T-helper 1 cell treated with Interleukin-12 subunit alpha and Interleukin-12 subunit beta and Interleukin-4 antibody, amounts not matched to agents 30 ng/mL and 1 ng/mL, for 36 hours (primary cell): ENCODE data around the gene GIMAP6. TPM values are rescaled to one million over a fixed set of nuclear protein-coding genes. Genes with fewer than 3 reads are reported as not detected.
"Not testable (repeated sequence)": the region's sequence is repeated elsewhere in the genome, so short reads cannot be mapped to it uniquely, and the experiment has no call there.

ENCODE experiments used
- intact Hi-C: fragments of 100-400 bp; cut with micrococcal nuclease; formaldehyde crosslinking; loops from one replicate; pipeline ENCODE4 v1.15.1; 2024
- total RNA-seq: library from RNA; stranded (reverse); gene quantifications from 2 replicates; pipeline ENCODE4 v1.2.3, GENCODE V29; 2022

Gene GIMAP6
- 167 and 170 TPM in 2 replicates for total RNA-seq

DNA sequence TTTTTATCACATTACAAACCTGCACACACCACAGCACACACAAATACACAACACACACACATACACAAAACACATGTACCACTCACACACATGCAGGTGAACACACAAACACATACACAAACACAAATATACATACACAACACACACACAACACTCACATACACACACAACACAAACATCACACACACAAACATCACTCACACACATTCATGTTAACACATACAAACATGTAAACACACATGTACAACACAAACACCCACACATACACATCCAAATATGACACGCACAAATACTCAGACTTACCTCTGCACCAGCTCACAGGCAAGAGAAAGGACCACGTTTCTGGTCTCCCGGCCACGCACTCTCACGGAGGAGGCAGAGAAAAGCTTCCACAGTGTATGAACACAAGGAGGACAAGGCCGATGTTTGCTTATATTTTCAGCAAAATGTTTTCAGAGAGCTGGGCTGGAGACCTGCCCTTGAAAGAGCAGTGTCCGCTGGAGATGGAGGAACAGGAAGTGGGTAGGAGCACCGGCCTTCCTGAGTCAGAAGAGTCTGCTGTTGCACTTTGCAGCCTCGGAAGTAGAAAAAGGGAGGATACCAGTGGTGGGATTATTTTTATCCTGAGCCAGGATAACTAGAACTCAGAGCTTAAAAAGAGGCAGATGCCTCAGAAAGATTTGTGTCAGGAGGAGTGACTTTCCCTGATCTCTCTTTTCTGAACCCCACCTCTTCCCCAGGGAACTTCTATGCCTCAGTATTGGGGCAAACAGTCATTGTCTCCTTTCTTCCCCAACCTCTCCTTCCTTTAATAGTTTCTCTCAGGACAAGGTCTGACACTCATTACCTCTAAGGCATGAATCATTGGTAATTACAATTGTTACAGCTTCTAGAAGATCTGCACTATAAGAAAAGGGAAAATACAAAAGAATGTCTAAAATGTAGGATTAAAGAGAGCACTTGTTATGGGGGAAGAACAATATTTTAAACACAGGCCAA is at the start of gene GIMAP6:
Gene GIMAP6 (minus strand): TSS at position 520 of the 999 bp plus-strand sequence. CDS start 2,243 bp downstream, outside the sequence.
- intact Hi-C loops = loop anchor here (1.0 kb wide), 10 partner anchors 11 to 184 kb away; partner anchors contain the start of genes GIMAP1, GIMAP4, GIMAP5 and GIMAP7

DNA sequence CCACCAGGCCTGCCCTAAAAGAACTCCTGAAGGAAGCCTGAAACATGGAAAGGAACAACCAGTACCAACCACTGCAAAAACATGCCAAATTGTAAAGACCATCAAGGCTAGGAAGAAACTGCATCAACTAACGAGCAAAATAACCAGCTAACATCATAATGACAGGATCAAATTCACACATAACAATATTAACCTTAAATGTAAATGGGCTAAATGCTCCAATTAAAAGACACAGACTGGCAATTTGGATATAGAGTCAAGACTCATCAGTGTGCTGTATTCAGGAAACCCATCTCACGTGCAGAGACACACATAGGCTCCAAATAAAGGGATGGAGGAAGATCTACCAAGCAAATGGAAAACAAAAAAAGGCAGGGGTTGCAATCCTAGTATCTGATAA is 48.2 kb upstream of the GIMAP6 start:
- intact Hi-C loops = not testable (repeated sequence)

DNA sequence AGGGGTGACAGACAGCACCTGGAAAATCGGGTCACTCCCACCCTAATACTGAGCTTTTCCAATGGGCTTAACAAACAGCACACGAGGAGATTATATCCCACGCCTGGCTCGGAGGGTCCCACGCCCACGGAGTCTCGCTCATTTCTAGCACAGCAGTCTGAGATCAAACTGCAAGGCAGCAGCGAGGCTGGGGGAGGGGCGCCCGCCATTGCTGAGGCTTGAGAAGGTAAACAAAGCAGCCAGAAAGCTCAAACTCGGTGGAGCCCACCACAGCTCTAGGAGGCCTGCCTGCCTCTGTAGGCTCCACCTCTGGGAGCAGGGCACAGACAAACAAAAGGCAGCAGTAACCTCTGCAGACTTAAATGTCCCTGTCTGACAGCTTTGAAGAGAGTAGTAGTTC is 46.4 kb upstream of the GIMAP6 start:
- intact Hi-C loops = not testable (repeated sequence)

DNA sequence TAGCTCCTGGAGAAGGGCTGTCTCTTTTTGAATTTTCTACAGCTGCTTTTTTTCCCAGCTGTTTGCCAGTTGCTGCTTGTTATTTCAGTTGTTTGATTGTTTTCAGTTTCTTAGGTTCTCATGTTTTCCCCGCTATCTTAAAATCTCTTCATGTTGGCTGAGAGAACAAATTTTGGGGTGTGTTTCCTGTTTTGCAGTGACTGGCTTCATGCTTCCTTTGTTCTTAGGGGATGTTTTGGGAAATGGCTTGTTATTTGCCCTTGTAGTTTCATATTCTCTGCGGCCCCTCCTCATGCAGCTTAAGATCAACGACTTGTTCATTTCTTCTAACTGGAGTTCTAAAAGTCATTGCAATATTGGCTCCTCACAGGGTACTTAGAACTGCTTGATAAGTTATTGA is 44.7 kb upstream of the GIMAP6 start:
- intact Hi-C loops = loop anchor here (1.0 to 2.0 kb wide), 3 partner anchors 8 to 78 kb away; partner anchors contain the start of gene GIMAP2

DNA sequence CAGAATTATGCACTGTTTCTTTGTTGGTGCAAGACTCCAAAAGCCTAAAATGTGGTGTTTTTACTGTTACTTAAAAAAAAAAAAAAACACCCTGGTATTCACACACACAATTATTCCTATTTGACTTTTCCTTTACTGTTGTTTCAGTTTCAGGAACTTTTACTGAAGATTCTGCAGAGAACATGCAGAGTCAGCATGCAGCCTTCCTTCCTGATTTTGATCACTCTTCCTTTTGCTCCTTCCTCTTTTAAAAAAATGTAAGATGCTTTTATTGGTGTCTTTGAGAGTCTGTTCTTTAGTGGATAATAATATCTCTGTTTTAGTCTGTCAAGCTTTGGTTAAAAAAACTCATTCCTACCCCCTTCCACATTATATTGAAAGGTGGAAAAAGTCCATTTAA is 44.1 kb upstream of the GIMAP6 start:
- intact Hi-C loops = loop anchor here (1.0 to 2.0 kb wide), 3 partner anchors 8 to 79 kb away; partner anchors contain the start of gene GIMAP2

DNA sequence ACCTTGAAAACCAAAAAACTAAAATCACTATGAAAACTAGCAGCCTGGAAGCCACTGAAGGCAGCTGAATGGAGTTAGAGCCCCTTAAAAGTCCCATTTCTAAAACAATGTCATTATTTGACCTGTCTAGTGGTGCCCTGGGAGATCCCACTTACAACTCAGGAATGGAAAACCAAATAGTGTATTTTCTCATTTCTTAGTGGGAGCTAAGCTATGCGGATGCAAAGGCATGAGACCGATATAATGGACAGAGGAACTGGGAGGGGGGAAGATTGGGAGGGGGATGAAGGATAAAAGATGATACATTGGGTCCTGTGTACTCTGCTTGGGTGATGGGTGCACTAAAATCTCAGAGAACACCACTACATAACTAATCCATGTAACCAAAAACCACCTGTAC is 43.5 kb upstream of the GIMAP6 start:
- intact Hi-C loops = loop anchor here (1.0 to 2.0 kb wide), 3 partner anchors 7 to 79 kb away; partner anchors contain the start of gene GIMAP2

DNA sequence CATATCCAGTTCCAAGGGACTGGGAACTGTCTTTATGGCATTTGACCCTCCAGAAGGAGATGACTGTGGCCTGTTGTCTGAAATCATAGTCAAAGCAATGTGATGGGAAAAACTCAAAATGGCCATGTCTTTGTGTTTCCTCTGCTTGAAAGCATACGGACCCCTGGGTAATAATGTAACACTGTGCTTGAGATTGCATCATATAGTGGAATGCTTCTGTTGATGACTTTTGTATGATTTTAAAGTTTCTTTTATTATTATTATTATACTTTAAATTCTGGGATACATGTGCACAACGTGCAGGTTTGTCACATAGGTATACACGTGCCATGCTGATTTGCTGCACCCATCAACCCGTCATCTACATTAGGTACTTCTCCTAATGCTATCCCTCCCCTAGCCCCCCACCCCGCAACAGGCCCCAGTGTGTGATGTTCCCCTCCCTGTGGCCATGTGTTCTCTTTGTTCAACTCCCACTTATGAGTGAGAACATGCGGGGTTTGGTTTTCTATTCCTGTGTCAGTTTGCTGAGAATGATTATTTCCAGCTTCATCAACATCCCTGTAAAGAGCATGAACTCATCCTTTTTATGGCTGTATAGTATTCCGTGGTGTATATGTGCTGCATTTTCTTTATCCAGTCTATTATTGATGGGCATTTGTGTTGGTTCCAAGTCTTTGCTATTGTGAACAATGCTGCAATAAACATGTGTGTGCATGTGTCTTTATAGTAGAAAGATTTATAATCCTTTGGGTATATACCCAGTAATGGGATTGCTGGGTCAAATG is 39.8 kb upstream of the GIMAP6 start:
- intact Hi-C loops = not testable (repeated sequence)

DNA sequence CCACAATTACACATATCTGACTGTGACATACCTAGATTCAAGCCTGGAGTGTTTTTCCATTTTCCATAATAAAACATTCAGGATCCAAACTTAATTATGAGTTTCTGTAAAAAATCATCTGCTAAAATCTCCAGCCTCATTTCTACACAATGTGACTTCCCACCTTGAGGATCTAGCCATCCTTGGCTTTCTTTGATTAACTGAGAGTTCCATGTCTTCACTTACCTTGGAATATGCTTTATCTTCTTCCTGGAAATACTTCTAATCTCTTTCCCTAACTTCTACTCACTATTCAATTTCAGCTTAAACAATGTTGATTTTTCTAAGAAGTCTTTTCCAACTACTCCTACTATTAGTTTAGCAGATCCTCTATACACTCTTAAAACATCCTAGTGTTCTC is 36.8 kb upstream of the GIMAP6 start:
- intact Hi-C loops = loop anchor here (1.0 to 5.0 kb wide), 11 partner anchors 7 to 219 kb away; partner anchors contain the start of genes GIMAP1, GIMAP5, GIMAP6 and GIMAP8

DNA sequence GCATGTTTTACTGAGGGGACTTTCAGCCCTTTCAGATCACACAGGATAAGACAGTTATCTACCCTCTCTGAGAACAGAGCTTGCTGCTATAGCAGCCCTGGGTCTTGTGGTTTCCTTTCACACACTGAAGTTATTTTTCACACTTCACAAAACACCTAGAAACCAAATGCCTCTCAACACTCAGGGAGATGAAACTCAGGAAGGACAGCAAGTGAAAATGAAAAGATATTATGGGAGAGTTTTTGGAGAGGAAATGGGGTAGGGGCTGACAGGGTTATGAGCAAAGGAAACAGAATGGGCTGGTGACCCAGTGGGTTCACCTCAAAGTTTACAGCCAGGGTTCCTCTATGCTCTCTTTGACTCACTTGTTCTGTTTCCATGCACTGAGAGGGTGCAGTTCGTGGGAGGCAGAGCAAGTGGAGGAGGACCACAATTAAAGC is 36.3 kb upstream of the GIMAP6 start:
- intact Hi-C loops = loop anchor here (1.0 to 5.0 kb wide), 11 partner anchors 8 to 218 kb away; partner anchors contain the start of genes GIMAP1, GIMAP5, GIMAP6 and GIMAP8

DNA sequence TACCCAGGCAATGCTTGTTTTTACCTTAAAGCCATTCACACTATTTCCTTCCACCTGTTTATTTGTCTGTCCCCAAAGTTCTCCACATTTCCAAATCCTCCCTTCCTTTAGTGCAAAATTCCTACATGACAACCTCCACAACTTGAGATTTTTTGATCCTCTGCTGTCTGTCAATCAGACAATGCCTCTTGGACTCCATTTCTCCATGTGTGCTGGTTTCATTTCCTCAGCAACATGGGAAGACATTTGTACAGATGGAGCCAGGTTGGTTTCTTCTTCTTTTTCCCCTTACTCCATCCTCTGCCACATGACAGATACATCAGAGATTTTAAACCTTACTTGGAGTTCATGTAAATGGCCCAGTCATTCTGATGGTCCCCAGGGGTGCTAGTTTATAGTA is 34.2 kb upstream of the GIMAP6 start:
- intact Hi-C loops = loop anchor here (5.0 kb wide), 1 partner anchor 149 kb away; no protein-coding TSS in a partner anchor

DNA sequence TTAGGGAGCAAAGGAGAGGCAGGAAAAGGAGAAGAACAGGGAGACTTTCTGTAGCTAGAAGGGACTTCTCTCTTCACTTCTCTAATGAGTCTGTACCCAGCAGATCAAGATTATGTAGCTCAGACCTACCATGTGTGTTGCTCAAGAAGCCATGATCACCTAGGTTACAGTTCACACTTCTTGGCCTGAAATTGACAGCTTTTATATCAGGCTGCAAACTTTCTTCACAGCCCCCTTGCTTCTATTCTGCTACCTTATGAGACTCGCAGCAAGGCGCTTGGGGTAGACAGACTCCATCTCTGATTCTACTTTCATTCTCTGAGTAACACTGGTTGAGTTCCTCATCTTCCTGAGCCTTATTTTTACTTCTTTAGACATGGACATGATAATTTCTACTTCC is 33.7 kb upstream of the GIMAP6 start:
- intact Hi-C loops = loop anchor here (5.0 kb wide), 1 partner anchor 149 kb away; no protein-coding TSS in a partner anchor

DNA sequence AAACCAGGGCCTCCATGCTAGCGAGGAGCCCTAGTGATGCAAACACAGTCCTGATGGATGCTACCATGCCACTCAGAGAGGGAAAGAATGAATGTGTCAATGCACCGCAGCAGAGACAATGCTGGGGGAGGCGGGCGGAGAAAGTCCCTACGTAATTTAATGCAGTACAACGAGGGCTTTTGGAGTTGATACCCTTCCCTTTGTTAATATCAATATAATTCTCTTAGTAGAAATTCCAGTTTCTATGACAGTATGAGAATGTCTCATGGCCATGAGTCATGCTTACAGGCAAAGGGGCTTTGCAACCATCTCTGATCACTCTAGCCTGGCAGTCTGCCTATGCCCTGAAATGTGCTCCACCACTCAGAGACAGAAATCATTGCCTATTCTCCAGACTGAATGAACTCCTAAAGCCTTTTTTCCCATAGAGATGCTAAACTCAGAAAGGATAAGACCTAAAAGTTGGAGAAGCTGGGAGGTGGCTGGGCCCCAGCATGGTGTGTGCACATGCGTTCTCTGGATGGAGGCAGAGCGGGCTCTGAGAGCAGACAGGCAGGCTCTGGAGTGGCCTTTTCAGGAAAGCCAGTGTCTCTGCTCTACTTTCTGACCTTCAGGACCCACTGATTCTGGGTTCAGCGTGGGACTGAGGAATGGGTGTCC is 33.0 kb upstream of the GIMAP6 start:
- intact Hi-C loops = loop anchor here (5.0 kb wide), 1 partner anchor 148 kb away; no protein-coding TSS in a partner anchor

DNA sequence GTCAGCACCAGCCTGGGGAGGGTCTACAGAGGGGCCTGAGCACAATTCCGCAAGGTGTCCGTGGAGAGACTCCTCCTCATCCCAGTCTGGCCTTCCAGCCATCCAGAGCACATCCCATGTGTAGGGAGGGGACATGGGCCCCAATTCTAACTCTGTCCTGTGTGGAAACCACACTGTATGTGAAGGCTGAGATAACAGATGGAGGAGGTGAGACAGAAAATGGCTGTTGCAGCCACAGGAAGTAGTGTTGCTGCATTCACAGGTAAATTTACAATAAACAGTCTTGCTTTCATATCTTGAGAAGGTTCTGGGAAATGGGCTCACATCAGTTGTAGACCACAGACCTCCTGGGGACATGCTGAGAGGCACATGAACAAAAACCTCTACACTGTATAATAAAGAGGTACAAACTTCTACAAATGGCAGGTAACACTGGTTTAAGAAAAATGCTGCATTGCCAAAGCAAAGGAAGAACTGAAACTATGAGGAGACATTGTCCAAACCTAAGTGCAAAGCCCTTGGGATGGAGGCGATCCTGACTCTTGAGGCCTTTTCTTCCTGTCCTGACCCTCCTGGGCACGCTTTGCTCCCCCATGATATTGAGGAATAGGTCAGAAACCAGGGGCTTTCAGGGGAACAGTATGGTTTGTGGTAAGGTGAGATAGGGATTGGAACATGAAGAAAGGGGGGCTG is 31.8 kb upstream of the GIMAP6 start:
- intact Hi-C loops = loop anchor here (1.0 to 2.0 kb wide), 3 partner anchors 15 to 91 kb away; partner anchors contain the start of gene GIMAP6

DNA sequence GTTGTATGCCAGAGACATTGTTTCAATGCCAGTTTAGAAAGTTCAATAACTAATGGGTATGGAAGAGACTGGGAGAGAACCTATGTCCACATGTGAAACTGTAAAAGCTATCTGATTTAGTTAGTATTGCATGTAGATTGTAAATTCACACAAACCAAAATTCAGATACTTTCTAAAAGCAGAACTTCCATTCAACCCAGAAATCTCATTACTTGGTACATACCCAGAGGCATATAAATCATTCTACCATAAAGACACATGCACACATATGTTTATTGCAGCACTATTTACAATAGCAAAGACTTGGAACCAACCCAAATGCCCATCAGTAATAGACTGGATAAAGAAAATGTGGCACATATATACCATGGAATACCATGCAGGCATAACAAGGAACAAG is 30.6 kb upstream of the GIMAP6 start:
- intact Hi-C loops = loop anchor here (1.0 to 2.0 kb wide), 2 partner anchors 14 to 31 kb away; partner anchors contain the start of gene GIMAP6

DNA sequence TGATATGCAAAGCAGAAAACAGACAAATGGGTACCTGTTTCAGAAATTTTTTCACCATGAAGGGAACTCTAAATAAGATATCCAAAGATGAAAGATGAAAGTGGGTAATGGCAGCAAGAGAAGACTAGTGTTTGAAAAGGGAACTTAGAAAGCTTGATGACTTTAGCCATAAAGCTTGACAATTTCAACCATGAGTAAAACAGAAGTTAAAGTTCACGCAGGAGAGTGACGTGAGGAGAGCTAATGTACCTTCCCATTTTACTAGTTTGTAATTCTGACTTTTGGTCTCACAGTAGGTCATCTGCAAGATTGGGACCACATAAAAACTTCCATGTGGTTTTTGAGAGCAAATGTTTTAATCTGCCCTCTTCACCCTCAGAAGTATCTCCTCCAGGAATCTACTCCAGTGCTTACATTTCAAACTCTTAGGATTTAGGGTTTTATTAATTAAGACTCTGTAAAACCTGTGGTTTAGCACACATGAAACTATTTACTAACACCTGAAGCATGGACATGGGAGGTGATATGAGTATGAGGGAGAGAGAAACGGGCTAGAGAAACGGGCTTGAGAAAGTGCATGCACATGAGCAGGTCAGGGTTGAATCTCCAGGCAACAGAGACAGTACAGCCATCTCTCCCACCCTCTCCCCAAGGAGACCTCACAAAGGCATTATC is 28.9 kb upstream of the GIMAP6 start:
- intact Hi-C loops = no loop called here

DNA sequence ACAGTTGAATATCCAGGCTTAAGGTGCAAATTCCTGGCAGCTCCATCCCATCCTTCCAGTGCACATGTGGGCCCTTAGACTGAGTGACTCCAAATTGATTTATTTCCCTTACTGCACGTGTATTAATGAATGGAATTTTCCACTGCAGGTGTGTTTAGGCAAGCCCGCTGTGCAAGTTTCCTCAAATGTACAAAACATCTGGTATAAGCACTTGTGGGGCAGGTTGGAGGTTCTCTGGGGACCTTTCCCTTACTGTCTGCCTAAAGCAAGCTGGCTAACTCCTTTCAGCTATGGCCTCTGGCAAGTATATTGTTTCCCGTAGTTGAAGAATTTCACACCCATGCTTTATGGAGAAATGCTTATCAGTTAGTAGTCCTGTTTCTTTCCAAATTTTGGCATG is 25.3 kb upstream of the GIMAP6 start:
- intact Hi-C loops = no loop called here

DNA sequence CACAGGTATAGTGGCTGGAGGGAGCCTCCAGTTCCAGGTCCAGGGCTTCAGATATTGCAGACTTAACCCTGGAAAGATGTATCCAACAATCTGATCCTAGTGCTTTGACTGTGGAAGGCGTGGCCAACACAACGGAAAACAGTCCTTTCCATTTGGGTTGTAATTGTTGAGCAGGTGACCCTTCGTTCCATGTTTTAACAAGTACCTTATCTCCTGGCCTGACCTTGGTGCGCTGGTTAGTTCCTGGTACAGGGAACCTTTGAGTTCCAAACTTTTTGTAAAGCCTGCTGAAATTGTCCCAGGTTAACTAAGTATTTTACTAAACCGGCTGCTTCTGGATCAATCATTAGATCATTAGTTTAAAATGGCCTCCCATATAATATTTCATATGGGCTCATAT is 23.9 kb upstream of the GIMAP6 start:
- intact Hi-C loops = no loop called here

DNA sequence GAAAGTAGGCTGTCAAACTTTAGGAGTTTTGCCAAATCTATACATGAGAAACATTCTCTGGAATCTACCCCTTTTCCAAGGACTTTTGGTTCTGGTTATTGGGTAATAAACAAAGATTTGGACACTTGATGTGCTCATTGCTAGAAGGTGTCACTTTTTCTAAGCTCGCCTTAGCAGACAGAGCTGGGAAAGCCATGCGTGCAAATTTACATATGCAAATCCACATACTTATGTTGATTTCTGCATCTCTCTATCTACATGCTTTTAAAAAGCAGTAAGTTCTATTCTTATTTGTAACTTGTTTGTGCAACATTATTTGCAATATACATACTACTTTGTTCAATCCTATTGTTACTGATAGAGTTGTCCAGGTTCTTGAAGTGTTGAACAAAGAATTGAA is 22.5 kb upstream of the GIMAP6 start:
- intact Hi-C loops = no loop called here

DNA sequence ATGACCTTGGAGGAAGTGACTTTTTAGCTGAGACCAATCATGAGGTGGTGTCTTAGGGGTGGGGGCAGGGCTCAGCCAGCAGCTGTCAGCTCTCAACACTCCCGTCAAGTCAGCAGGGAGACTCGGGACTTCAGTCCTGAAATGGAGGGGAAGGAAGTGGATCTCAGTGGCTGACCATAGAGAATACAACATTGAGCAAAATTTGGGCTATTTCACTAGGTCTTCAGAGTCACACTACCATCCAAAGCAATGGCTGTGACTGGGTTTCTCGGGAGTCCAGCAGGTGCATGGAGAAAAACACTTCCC is 16.8 kb upstream of the GIMAP6 start:
- intact Hi-C loops = loop anchor here (2.0 kb wide), 1 partner anchor 14 kb away; no protein-coding TSS in a partner anchor
